GM23338 (cell line): ENCODE measurements around the gene ZNF273. TPM values are rescaled to one million over a fixed set of nuclear protein-coding genes. Genes with fewer than 3 reads are reported as not detected.
A peak's percentile ranks its signal among the peaks of the same experiment; 100 is the strongest.

Experiments used
- ATAC-seq: fragments of 200-7000 bp; cut with Tn5 transposase; 3 replicates; pipeline ENCODE4 v1.9.1; 2020
- DNase-seq: peaks from one replicate; pipeline ENCODE4 v3.0.0-alpha.2; 2015; ENCODE audit warnings: low spot score
- H2AFZ ChIP-seq: fragments of 200-600 bp; sonication (generic); 2 replicates; pipeline ENCODE4 v1.8.0; 2016; ENCODE audit warnings: antibody characterized with exemption, mild to moderate bottlenecking, moderate library complexity
- H3F3A ChIP-seq: fragments of 200-600 bp; sonication (generic); replicated peaks from 2 replicates; pipeline ENCODE4 v1.8.0; 2017; ENCODE audit warnings: antibody characterized with exemption, mixed run types, low read depth
- H3K27ac ChIP-seq: fragments of 200-600 bp; sonication (generic); 2 replicates; pipeline ENCODE4 v1.6.1; 2016; ENCODE audit warnings: low read depth
- H3K27me3 ChIP-seq: fragments of 200-600 bp; sonication (generic); 2 replicates; pipeline ENCODE4 v1.8.0; 2016; ENCODE audit warnings: mild to moderate bottlenecking, mixed run types, moderate library complexity; ENCODE audit not compliant: insufficient read depth
- H3K36me3 ChIP-seq: fragments of 200-600 bp; sonication (generic); 2 replicates; pipeline ENCODE4 v1.8.0; 2016; ENCODE audit warnings: mild to moderate bottlenecking; ENCODE audit not compliant: insufficient read depth
- H3K4me1 ChIP-seq: fragments of 200-600 bp; sonication (generic); 2 replicates; pipeline ENCODE4 v1.8.0; 2016; ENCODE audit warnings: mild to moderate bottlenecking, moderate library complexity; ENCODE audit not compliant: insufficient read depth
- H3K4me2 ChIP-seq: fragments of 200-600 bp; sonication (generic); 2 replicates; pipeline ENCODE4 v1.7.1; 2017; ENCODE audit warnings: mixed run types
- H3K4me3 ChIP-seq: fragments of 200-600 bp; sonication (generic); 2 replicates; pipeline ENCODE4 v1.6.1; 2016; ENCODE audit warnings: mixed run types
- H3K79me2 ChIP-seq: fragments of 200-600 bp; sonication (generic); replicated peaks from 2 replicates; pipeline ENCODE4 v1.8.0; 2017; ENCODE audit warnings: mild to moderate bottlenecking; ENCODE audit not compliant: insufficient read depth
- H3K9me2 ChIP-seq: fragments of 200-600 bp; sonication (generic); 2 replicates; pipeline ENCODE4 v1.8.0; 2017; ENCODE audit not compliant: insufficient read depth
- H4K20me1 ChIP-seq: fragments of 200-600 bp; sonication (generic); replicated peaks from 2 replicates; pipeline ENCODE4 v1.8.0; 2017; ENCODE audit warnings: mild to moderate bottlenecking; ENCODE audit not compliant: insufficient read depth
- H3K27ac Mint-ChIP-seq: 2 replicates; pipeline ENCODE4 v1.8.0; 2020; ENCODE audit warnings: inconsistent platforms, mild to moderate bottlenecking, moderate library complexity, mixed read lengths
- H3K27me3 Mint-ChIP-seq: 3 replicates; pipeline ENCODE4 v1.8.0; 2022; ENCODE audit warnings: low read depth, mild to moderate bottlenecking, moderate library complexity, mixed read lengths, inconsistent platforms; ENCODE audit not compliant: insufficient read depth, poor library complexity
- H3K36me3 Mint-ChIP-seq: 3 replicates; pipeline ENCODE4 v1.8.0; 2021; ENCODE audit warnings: low read depth, mild to moderate bottlenecking, inconsistent platforms, moderate library complexity, mixed read lengths
- H3K4me1 Mint-ChIP-seq: 3 replicates; pipeline ENCODE4 v1.8.0; 2020; ENCODE audit warnings: mild to moderate bottlenecking, inconsistent platforms, mixed read lengths
- H3K4me3 Mint-ChIP-seq: 3 replicates; pipeline ENCODE4 v1.8.0; 2021; ENCODE audit warnings: moderate library complexity, mild to moderate bottlenecking, inconsistent platforms, mixed read lengths
- H3K9me3 Mint-ChIP-seq: 3 replicates; pipeline ENCODE4 v1.8.0; 2020; ENCODE audit warnings: moderate library complexity, mild to moderate bottlenecking, inconsistent platforms, mixed read lengths
- CREB1 ChIP-seq: fragments of 250-450 bp; sonication (Bioruptor Pico); IDR thresholded peaks from 2 replicates; pipeline ENCODE4 v1.5.0; 2020; ENCODE audit warnings: low read depth, mild to moderate bottlenecking, moderate library complexity
- CTCF ChIP-seq, 2 experiments: fragments of 200-600 bp in 1 of 2; sonication (generic) in 1 of 2; conservative IDR thresholded peaks; 2 replicates each; pipeline versions ENCODE4 v1.5.1 to v1.6.1; 2016 to 2017; ENCODE audit warnings: antibody characterized with exemption in 2 of 2, low read depth in 2 of 2, mild to moderate bottlenecking in 2 of 2, moderate library complexity in 1 of 2
- EZH2 ChIP-seq: fragments of 200-600 bp; sonication (generic); IDR thresholded peaks from one replicate; pipeline ENCODE4 v1.8.0; 2017; ENCODE audit warnings: antibody characterized with exemption, mild to moderate bottlenecking, low read depth; ENCODE audit not compliant: unreplicated experiment
- EZH2phosphoT487 ChIP-seq: fragments of 200-600 bp; sonication (generic); IDR thresholded peaks from one replicate; pipeline ENCODE4 v1.8.1; 2018; ENCODE audit warnings: antibody characterized with exemption; ENCODE audit not compliant: unreplicated experiment
- JUNB ChIP-seq: IDR thresholded peaks from one replicate; pipeline ENCODE4 v1.6.1; 2016; ENCODE audit warnings: antibody characterized with exemption; ENCODE audit not compliant: unreplicated experiment
- NANOG ChIP-seq: IDR thresholded peaks from 2 replicates; pipeline ENCODE4 v1.6.1; 2016; ENCODE audit warnings: antibody characterized with exemption, borderline replicate concordance
- POLR2AphosphoS5 ChIP-seq: IDR thresholded peaks from 2 replicates; pipeline ENCODE4 v1.6.1; 2016; ENCODE audit warnings: antibody characterized with exemption, low read depth
- STAT1 ChIP-seq: IDR thresholded peaks from one replicate; pipeline ENCODE4 v1.6.1; 2016; ENCODE audit warnings: antibody characterized with exemption; ENCODE audit not compliant: unreplicated experiment
- ZNF114 ChIP-seq: fragments of 250-450 bp; sonication (Bioruptor Pico); IDR thresholded peaks from 2 replicates; pipeline ENCODE4 v1.5.0; 2020; ENCODE audit warnings: mild to moderate bottlenecking, moderate library complexity
- ZNF331 ChIP-seq: fragments of 250-450 bp; sonication (Bioruptor Pico); IDR thresholded peaks from 2 replicates; pipeline ENCODE4 v1.5.0; 2020; ENCODE audit warnings: low read depth, mild to moderate bottlenecking, moderate library complexity
- ZNF462 ChIP-seq: fragments of 250-450 bp; sonication (Bioruptor Pico); IDR thresholded peaks from 2 replicates; pipeline ENCODE4 v1.5.0; 2020; ENCODE audit warnings: mild to moderate bottlenecking, moderate library complexity
- polyA plus RNA-seq: library from polyadenylated mRNA; unstranded; fragments of >200 nt; fragmentation: Nextera tagmentation; extraction: Ambion mirVana; gene quantifications from 2 replicates; pipeline ENCODE4 v1.2.1, GENCODE V29; 2016
- total RNA-seq: library from RNA; depleted of rRNA; stranded (reverse); fragments of >200 nt; shearing (Covaris generic); gene quantifications from 2 replicates; pipeline ENCODE4 v1.2.3, GENCODE V29; 2014
- TF ChIP-seq, protein P1 (sequence below): IDR thresholded peaks from one replicate; pipeline ENCODE4 v1.6.1; 2018; ENCODE audit warnings: antibody characterized with exemption; ENCODE audit not compliant: unreplicated experiment
- TF ChIP-seq, protein P2 (sequence below): IDR thresholded peaks from 2 replicates; pipeline ENCODE4 v1.6.1; 2016; ENCODE audit warnings: antibody characterized with exemption

ZNF273 gene
- total and polyA plus RNA-seq, 2 experiments from 2014 or later, result 16.4 to 34.3 TPM

GRCh38 chr7:64959072-64959747, 56.1 kb downstream of the ZNF273 start:
- Histone ChIP-seq H2AFZ (0 out of 2 replicates have a peak overlapping the region, but pooled peaks have one; percentile 18), H3K4me3 (no peak overlapping the region), H3K4me2 (peak overlapping the region; percentile 51; the same call in 1 of the 2 replicates), H3F3A (no peaks in the 10 kb centered on the region), H3K9me2 (0 out of 2 replicates have a peak, but pooled peaks cover 3% of the 10 kb centered on the region), H3K4me1 (no peaks in the 10 kb centered on the region; the same call in 1 of the 2 replicates), H3K36me3 (no peaks in the 10 kb centered on the region), H4K20me1 (no peaks in the 10 kb centered on the region), H3K27me3 (no peaks in the 10 kb centered on the region), H3K27ac (no peak overlapping the region), H3K79me2 (no peaks in the 10 kb centered on the region)
- H3K4me3 Mint-ChIP-seq, result no peak overlapping the region
- H3K36me3 Mint-ChIP-seq, result peaks cover 3% of the 10 kb centered on the region; the same call in 1 of the 3 replicates
- H3K27me3 Mint-ChIP-seq, result peaks cover 7% of the 10 kb centered on the region
- TF ChIP-seq ZNF331 (CRISPR knock-in tag) (no peak), JUNB (no peak), EZH2 (no peak), ZNF114 (no peak), STAT1 (no peak), POLR2AphosphoS5 (no peak), CREB1 (CRISPR knock-in tag) (no peak), NANOG (no peak), CTCF (conservative IDR thresholded peaks at IDR 0.05; ENCODE audit: low read depth in 2 of 2) (no peak), ZNF462 (CRISPR knock-in tag) (no peak), EZH2phosphoT487 (no peak)
- TF ChIP-seq, protein P1, sequence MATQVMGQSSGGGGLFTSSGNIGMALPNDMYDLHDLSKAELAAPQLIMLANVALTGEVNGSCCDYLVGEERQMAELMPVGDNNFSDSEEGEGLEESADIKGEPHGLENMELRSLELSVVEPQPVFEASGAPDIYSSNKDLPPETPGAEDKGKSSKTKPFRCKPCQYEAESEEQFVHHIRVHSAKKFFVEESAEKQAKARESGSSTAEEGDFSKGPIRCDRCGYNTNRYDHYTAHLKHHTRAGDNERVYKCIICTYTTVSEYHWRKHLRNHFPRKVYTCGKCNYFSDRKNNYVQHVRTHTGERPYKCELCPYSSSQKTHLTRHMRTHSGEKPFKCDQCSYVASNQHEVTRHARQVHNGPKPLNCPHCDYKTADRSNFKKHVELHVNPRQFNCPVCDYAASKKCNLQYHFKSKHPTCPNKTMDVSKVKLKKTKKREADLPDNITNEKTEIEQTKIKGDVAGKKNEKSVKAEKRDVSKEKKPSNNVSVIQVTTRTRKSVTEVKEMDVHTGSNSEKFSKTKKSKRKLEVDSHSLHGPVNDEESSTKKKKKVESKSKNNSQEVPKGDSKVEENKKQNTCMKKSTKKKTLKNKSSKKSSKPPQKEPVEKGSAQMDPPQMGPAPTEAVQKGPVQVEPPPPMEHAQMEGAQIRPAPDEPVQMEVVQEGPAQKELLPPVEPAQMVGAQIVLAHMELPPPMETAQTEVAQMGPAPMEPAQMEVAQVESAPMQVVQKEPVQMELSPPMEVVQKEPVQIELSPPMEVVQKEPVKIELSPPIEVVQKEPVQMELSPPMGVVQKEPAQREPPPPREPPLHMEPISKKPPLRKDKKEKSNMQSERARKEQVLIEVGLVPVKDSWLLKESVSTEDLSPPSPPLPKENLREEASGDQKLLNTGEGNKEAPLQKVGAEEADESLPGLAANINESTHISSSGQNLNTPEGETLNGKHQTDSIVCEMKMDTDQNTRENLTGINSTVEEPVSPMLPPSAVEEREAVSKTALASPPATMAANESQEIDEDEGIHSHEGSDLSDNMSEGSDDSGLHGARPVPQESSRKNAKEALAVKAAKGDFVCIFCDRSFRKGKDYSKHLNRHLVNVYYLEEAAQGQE, result no peak
- TF ChIP-seq, protein P2, sequence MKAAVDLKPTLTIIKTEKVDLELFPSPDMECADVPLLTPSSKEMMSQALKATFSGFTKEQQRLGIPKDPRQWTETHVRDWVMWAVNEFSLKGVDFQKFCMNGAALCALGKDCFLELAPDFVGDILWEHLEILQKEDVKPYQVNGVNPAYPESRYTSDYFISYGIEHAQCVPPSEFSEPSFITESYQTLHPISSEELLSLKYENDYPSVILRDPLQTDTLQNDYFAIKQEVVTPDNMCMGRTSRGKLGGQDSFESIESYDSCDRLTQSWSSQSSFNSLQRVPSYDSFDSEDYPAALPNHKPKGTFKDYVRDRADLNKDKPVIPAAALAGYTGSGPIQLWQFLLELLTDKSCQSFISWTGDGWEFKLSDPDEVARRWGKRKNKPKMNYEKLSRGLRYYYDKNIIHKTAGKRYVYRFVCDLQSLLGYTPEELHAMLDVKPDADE, result no peak
- peaks cover 33% of the 10 kb centered on the region for H3K9me3 Mint-ChIP-seq
- DNase-seq (peak; percentile 58), ATAC-seq (peak; percentile 44; the same call in 2 of the 3 replicates)
- H3K27ac Mint-ChIP-seq, result no peak overlapping the region
- H3K4me1 Mint-ChIP-seq, result 0 out of 3 replicates have a peak, but pooled peaks cover 4% of the 10 kb centered on the region
